T47D (cell line): ENCODE measurements around the gene STK33.

Experiments used
- DNase-seq, 2 experiments: peaks; one replicate each; pipeline versions ENCODE4 v3.0.0 to v3.0.0-alpha.2; 2011 to 2012; ENCODE audit warnings: low read depth in 1 of 2, low spot score in 1 of 2
- JUND ChIP-seq: IDR thresholded peaks from 2 replicates; pipeline ENCODE4 v1.6.1; 2012; ENCODE audit warnings: low read depth
- in situ Hi-C: cut with HindIII; loops from 2 replicates; pipeline ENCODE4 v1.10.0; 2016; ENCODE audit warnings: low sequenced_read_pairs, low pct_unique_long_range_greater_than_20kb

STK33 gene

GRCh38 chr11:8359521-8359920 is 234.5 kb downstream of the STK33 start:
- no peak for DNase-seq
- no peak for TF ChIP-seq JUND
- in situ Hi-C loops: no loop called here

GRCh38 chr11:8357891-8358566 is 236.0 kb downstream of the STK33 start:
- in situ Hi-C loops: no loop called here
- no peak for DNase-seq

GRCh38 chr11:8357505-8357888 is 236.5 kb downstream of the STK33 start:
- in situ Hi-C loops: no loop called here
- no peak for DNase-seq
- no peak for TF ChIP-seq JUND

More at GRCh38 chr11:8357891-8358566, 236.0 kb downstream of the STK33 start:
- no peak for TF ChIP-seq JUND

- DNase-seq: no peak
- no peak for TF ChIP-seq JUND
- in situ Hi-C loops: no loop called here
Measured at GRCh38 chr11:8356721-8357504, 237.1 kb downstream of the STK33 start.

- DNase-seq: no peak
- in situ Hi-C loops: no loop called here
- TF ChIP-seq JUND: no peak
Measured at GRCh38 chr11:8356216-8356615, 237.8 kb downstream of the STK33 start.

- in situ Hi-C loops: no loop called here
- DNase-seq: no peak
- TF ChIP-seq JUND: no peak
Measured at GRCh38 chr11:8355416-8355742, 238.6 kb downstream of the STK33 start.

GRCh38 chr11:8354622-8355415 is 239.2 kb downstream of the STK33 start:
- DNase-seq: peak in 1 of 2 experiments; percentile 40
- in situ Hi-C loops: no loop called here
- TF ChIP-seq JUND: no peak

GRCh38 chr11:8352876-8353505 is 241.0 kb downstream of the STK33 start:
- DNase-seq: no peak
- TF ChIP-seq JUND: no peak
- in situ Hi-C loops: no loop called here

GRCh38 chr11:8352103-8352875 is 241.7 kb downstream of the STK33 start:
- in situ Hi-C loops: no loop called here

GRCh38 chr11:8351223-8351622 is 242.8 kb downstream of the STK33 start:
- in situ Hi-C loops: no loop called here
- TF ChIP-seq JUND: no peak
- no peak for DNase-seq

More at GRCh38 chr11:8352103-8352875, 241.7 kb downstream of the STK33 start:
- peak in 1 of 2 experiments; percentile 22 for DNase-seq
- TF ChIP-seq JUND: no peak

GRCh38 chr11:8347978-8348377 is 246.1 kb downstream of the STK33 start:
- in situ Hi-C loops: no loop called here
- no peak for DNase-seq
- no peak for TF ChIP-seq JUND
